Endodermal cell (in vitro differentiated cells): Measurements from ENCODE around the gene MAGEB3. TPM values are rescaled to one million over a fixed set of nuclear protein-coding genes. Genes with fewer than 3 reads are reported as not detected.
A peak's percentile ranks its signal among the peaks of the same experiment; 100 is the strongest.

ENCODE experiments used
- DNase-seq: peaks from one replicate; pipeline ENCODE4 v3.0.0-alpha.2; 2017
- H3K27ac ChIP-seq: 2 replicates; pipeline ENCODE4 v1.5.1; 2013; ENCODE audit warnings: mild to moderate bottlenecking, low read depth, low read length, moderate library complexity
- H3K27me3 ChIP-seq: 2 replicates; pipeline ENCODE4 v1.6.1; 2013; ENCODE audit warnings: mild to moderate bottlenecking, low read length, moderate library complexity; ENCODE audit not compliant: insufficient read depth, control insufficient read depth, poor library complexity, severe bottlenecking
- H3K36me3 ChIP-seq: 2 replicates; pipeline ENCODE4 v1.7.0; 2013; ENCODE audit warnings: mild to moderate bottlenecking, low read length, moderate library complexity; ENCODE audit not compliant: control insufficient read depth, insufficient read depth
- H3K4me1 ChIP-seq: one replicate; pipeline ENCODE4 v1.7.0; 2013; ENCODE audit warnings: low read length; ENCODE audit not compliant: control insufficient read depth, insufficient read depth
- H3K4me3 ChIP-seq: 2 replicates; pipeline ENCODE4 v1.5.1; 2013; ENCODE audit warnings: mild to moderate bottlenecking, low read length, moderate library complexity
- H3K9ac ChIP-seq: 2 replicates; pipeline ENCODE4 v1.6.1; 2013; ENCODE audit warnings: mild to moderate bottlenecking, low read length, moderate library complexity; ENCODE audit not compliant: poor library complexity, severe bottlenecking; ENCODE audit errors: extremely low read depth
- H3K9me3 ChIP-seq: 2 replicates; pipeline ENCODE4 v1.6.1; 2013; ENCODE audit warnings: mild to moderate bottlenecking, low read length, moderate library complexity; ENCODE audit not compliant: control insufficient read depth
- H3K27ac Mint-ChIP-seq: 2 replicates; pipeline ENCODE4 v1.8.0; 2020; ENCODE audit warnings: mixed read lengths
- H3K27me3 Mint-ChIP-seq: 2 replicates; pipeline ENCODE4 v1.8.0; 2021; ENCODE audit warnings: mild to moderate bottlenecking, mixed read lengths; ENCODE audit not compliant: insufficient read depth
- H3K36me3 Mint-ChIP-seq: 2 replicates; pipeline ENCODE4 v1.8.0; 2020; ENCODE audit warnings: low read depth, mixed read lengths
- H3K4me1 Mint-ChIP-seq: 2 replicates; pipeline ENCODE4 v1.8.0; 2020; ENCODE audit warnings: mixed read lengths
- H3K4me3 Mint-ChIP-seq: 2 replicates; pipeline ENCODE4 v1.8.0; 2020; ENCODE audit warnings: mild to moderate bottlenecking, moderate library complexity, mixed read lengths
- H3K9me3 Mint-ChIP-seq: 2 replicates; pipeline ENCODE4 v1.8.0; 2020; ENCODE audit warnings: mild to moderate bottlenecking, mixed read lengths
- CTCF ChIP-seq: fragments of 200-600 bp; sonication (generic); conservative IDR thresholded peaks from 2 replicates; pipeline ENCODE4 v1.5.0; 2021; ENCODE audit warnings: antibody characterized with exemption, mild to moderate bottlenecking
- WGBS, 2 experiments: methylation state at CpG; one replicate each; pipeline versions ENCODE4 v1.1.5 to v1.1.7; 2013; ENCODE audit warnings: missing lambda C conversion rate in 2 of 2, mixed read lengths in 1 of 2; ENCODE audit not compliant: insufficient coverage in 1 of 2, insufficient read length in 1 of 2; 5-methylcytosine and 5-hydroxymethylcytosine counted together
- total RNA-seq, 2 donors: library from RNA; stranded (reverse); fragmentation: NEBNext Ultra II Directional in 1 of 2; extraction: Animal tissue kit (Norgen Biotek cat#: 25700) in 1 of 2; gene quantifications; 2 replicates in 1 of 2; 3 replicates in 1 of 2; pipeline ENCODE4 v1.2.1, GENCODE V29; 2021

MAGEB3 gene
- total RNA-seq, 2 donors from 2014 or later: not detected

GRCh38 chrX:30241724-30242415 is 11.4 kb downstream of the MAGEB3 start, which contains the start of gene MAGEB4:
Gene MAGEB4 (plus strand): TSS chrX:30242000. CDS start chrX:30242136, 136 bp downstream.
- peaks cover 36% of the 10 kb centered on the region for H3K4me1 Mint-ChIP-seq
- H3K27ac Mint-ChIP-seq: no peak within 1 kb of the TSS
- Histone ChIP-seq H3K27me3 (no peaks in the 10 kb centered on the region), H3K27ac (no peak within 1 kb of the TSS), H3K36me3 (no peaks in the 10 kb centered on the region), H3K9me3 (no peaks in the 10 kb centered on the region), H3K4me1 (no peaks in the 10 kb centered on the region), H3K9ac (no peak within 1 kb of the TSS), H3K4me3 (no peak within 1 kb of the TSS)
- peaks cover 2% of the 10 kb centered on the region for H3K9me3 Mint-ChIP-seq
- peaks cover 11% of the 10 kb centered on the region for H3K27me3 Mint-ChIP-seq
- WGBS, 2 experiments: 93% methylated on average over 10 of the region's 10 CpGs; no CpG with 5 or more reads in 1 of the 2 experiments
- H3K4me3 Mint-ChIP-seq: no peak within 1 kb of the TSS
- no peak for TF ChIP-seq CTCF
- H3K36me3 Mint-ChIP-seq: no peaks in the 10 kb centered on the region
- peak; percentile 43 for DNase-seq

- H3K36me3 Mint-ChIP-seq: no peaks in the 10 kb centered on the region
- TF ChIP-seq CTCF: peak; percentile 68
- peaks cover 23% of the 10 kb centered on the region for H3K27me3 Mint-ChIP-seq
- Histone ChIP-seq H3K27ac (no peak within 1 kb of the TSS), H3K4me3 (no peak within 1 kb of the TSS), H3K9ac (no peak within 1 kb of the TSS), H3K27me3 (no peaks in the 10 kb centered on the region), H3K9me3 (no peaks in the 10 kb centered on the region), H3K4me1 (no peaks in the 10 kb centered on the region), H3K36me3 (no peaks in the 10 kb centered on the region)
- DNase-seq: peak; percentile 66
- no peak within 1 kb of the TSS for H3K4me3 Mint-ChIP-seq
- no peak within 1 kb of the TSS for H3K27ac Mint-ChIP-seq
- WGBS, 2 experiments: 93 to 94% methylated on average over 15 to 38 of the region's 38 CpGs
- peaks cover 21% of the 10 kb centered on the region for H3K4me1 Mint-ChIP-seq
- peaks cover 5% of the 10 kb centered on the region for H3K9me3 Mint-ChIP-seq
Observed at GRCh38 chrX:30246769-30247489, 16.5 kb downstream of the MAGEB3 start, which contains the start of gene MAGEB1. Gene MAGEB1 (plus strand): TSS chrX:30247146. CDS start chrX:30250494, 3,348 bp downstream.

GRCh38 chrX:30248854-30249253 is 18.4 kb downstream of the MAGEB3 start:
- Histone ChIP-seq H3K4me3 (no peak overlapping the region), H3K4me1 (no peaks in the 10 kb centered on the region), H3K9me3 (no peaks in the 10 kb centered on the region), H3K27ac (no peak overlapping the region), H3K27me3 (no peaks in the 10 kb centered on the region), H3K36me3 (no peaks in the 10 kb centered on the region), H3K9ac (no peak overlapping the region)
- Mint-ChIP-seq H3K9me3 (peaks cover 5% of the 10 kb centered on the region), H3K27ac (no peak overlapping the region), H3K27me3 (peaks cover 24% of the 10 kb centered on the region), H3K4me3 (no peak overlapping the region), H3K36me3 (no peaks in the 10 kb centered on the region), H3K4me1 (peaks cover 27% of the 10 kb centered on the region)
- TF ChIP-seq CTCF: no peak
- WGBS, 2 experiments: 91% methylated on average over 4 of the region's 4 CpGs; no CpG with 5 or more reads in 1 of the 2 experiments
- no peak for DNase-seq
